Esophagus squamous epithelium (tissue), 5 donors: ENCODE measurements around the gene KAT5. TPM values are rescaled to one million over a fixed set of nuclear protein-coding genes. Genes with fewer than 3 reads are reported as not detected.

Experiments
- DNase-seq: peaks from one replicate; lab custom pipeline; 2025; lab: John Stamatoyannopoulos, UW
- H3K27ac ChIP-seq, 4 donors: fragments of 200-600 bp; sonication (generic); one replicate each; pipeline ENCODE4 v1.5.1; 2016 to 2019; ENCODE audit warnings: mild to moderate bottlenecking in 1 of 4
- H3K27me3 ChIP-seq, 4 donors: fragments of 200-600 bp; sonication (generic); 1 replicate in 3 of 4; 2 replicates in 1 of 4; pipeline versions ENCODE4 v1.5.1 to v1.6.0; 2017 to 2021; ENCODE audit warnings: antibody characterized with exemption in 1 of 4
- H3K36me3 ChIP-seq, 3 donors: fragments of 200-600 bp; sonication (generic); one replicate each; pipeline ENCODE4 v1.5.1; 2016 to 2019
- H3K4me1 ChIP-seq, 3 donors: fragments of 200-600 bp; sonication (generic); one replicate each; pipeline ENCODE4 v1.5.1; 2017 to 2019
- H3K4me3 ChIP-seq, 4 donors: fragments of 200-600 bp; sonication (generic); 1 replicate in 3 of 4; 2 replicates in 1 of 4; pipeline ENCODE4 v1.5.1; 2016 to 2019; ENCODE audit warnings: mild to moderate bottlenecking in 2 of 4, moderate library complexity in 1 of 4
- H3K9me3 ChIP-seq, 3 donors: fragments of 200-600 bp; sonication (generic); one replicate each; pipeline ENCODE4 v1.5.1; 2016 to 2019
- CTCF ChIP-seq, 6 experiments: fragments of 450-650 bp in 4 of 6; fragments of 200-600 bp in 2 of 6; sonication (generic) in 2 of 6; IDR thresholded peaks; one replicate each; pipeline ENCODE4 v1.5.1; 2016 to 2019; ENCODE audit warnings: antibody characterized with exemption in 6 of 6, mild to moderate bottlenecking in 4 of 6, moderate library complexity in 4 of 6
- POLR2A ChIP-seq, 4 donors: fragments of 450-650 bp; IDR thresholded peaks; one replicate each; pipeline ENCODE4 v1.6.1; 2017; ENCODE audit warnings: antibody characterized with exemption in 4 of 4, mild to moderate bottlenecking in 4 of 4, moderate library complexity in 3 of 4
- WGBS, 2 donors: methylation state at CpG; one replicate each; pipeline ENCODE4 v1.1.5; 2018; 5-methylcytosine and 5-hydroxymethylcytosine counted together
- intact Hi-C: fragments of 100-400 bp; cut with DNase I; formaldehyde crosslinking; loops from one replicate; pipeline ENCODE4 v1.15.0; 2022
- total RNA-seq, 4 donors: library from RNA; depleted of rRNA; stranded (reverse); fragments of >200 nt; gene quantifications; one replicate each; pipeline ENCODE4 v1.1.0, GENCODE V29; 2016
- donor health status: DM: yes; HTN: yes; CAD: no.

KAT5 gene
- total RNA-seq, 4 donors from 2014 or later, result 38.2 to 64.7 (median 51.1) TPM

GRCh38 chr11:65716302-65716701 lies 4.2 kb downstream of the KAT5 start:
- Histone ChIP-seq H3K36me3 (peaks cover 31 to 69% (median 49%) of the 10 kb centered on the region in 3 donors), H3K27me3 (no peaks in the 10 kb centered on the region), H3K9me3 (no peaks in the 10 kb centered on the region), H3K4me1 (peaks cover 24 to 66% (median 33%) of the 10 kb centered on the region in 3 donors), H3K27ac (no peak overlapping the region), H3K4me3 (no peak overlapping the region)
- TF ChIP-seq CTCF (IDR thresholded peaks at IDR 0.05) (no peak), POLR2A (IDR thresholded peaks at IDR 0.05) (no peak)
- intact Hi-C loops, result loop anchor here (10.0 kb wide), 1 partner anchor 58 kb away; no protein-coding TSS in a partner anchor
- 76 to 85% methylated on average over 5 to 7 of the region's 7 CpGs for WGBS, 2 donors
- DNase-seq, result no peak

GRCh38 chr11:65716774-65717405 lies 4.8 kb downstream of the KAT5 start:
- H3K27ac ChIP-seq, result no peak overlapping the region
- WGBS, 2 donors, result 72 to 87% methylated on average over 3 of the region's 14 CpGs
- H3K36me3 ChIP-seq, result peaks cover 31 to 69% (median 49%) of the 10 kb centered on the region in 3 donors
- H3K9me3 ChIP-seq, result no peaks in the 10 kb centered on the region
- no peak for TF ChIP-seq CTCF (IDR thresholded peaks at IDR 0.05)
- no peak for TF ChIP-seq POLR2A (IDR thresholded peaks at IDR 0.05)
- H3K27me3 ChIP-seq, result no peaks in the 10 kb centered on the region
- H3K4me1 ChIP-seq, result peaks cover 24 to 63% (median 32%) of the 10 kb centered on the region in 3 donors
- intact Hi-C loops, result loop anchor here (10.0 kb wide), 1 partner anchor 58 kb away; no protein-coding TSS in a partner anchor
- no peak for DNase-seq
- H3K4me3 ChIP-seq, result no peak overlapping the region

- TF ChIP-seq POLR2A (IDR thresholded peaks at IDR 0.05), result no peak
- TF ChIP-seq CTCF (IDR thresholded peaks at IDR 0.05), result no peak
- Histone ChIP-seq H3K36me3 (peaks cover 31 to 67% (median 49%) of the 10 kb centered on the region in 3 donors), H3K4me1 (peaks cover 20 to 58% (median 29%) of the 10 kb centered on the region in 3 donors), H3K4me3 (no peak overlapping the region), H3K27me3 (no peaks in the 10 kb centered on the region), H3K9me3 (no peaks in the 10 kb centered on the region), H3K27ac (no peak overlapping the region)
- intact Hi-C loops, result loop anchor here (10.0 kb wide), 1 partner anchor 57 kb away; no protein-coding TSS in a partner anchor
- DNase-seq, result no peak
- 66 to 69% methylated on average over 5 to 6 of the region's 6 CpGs for WGBS, 2 donors
Observed at GRCh38 chr11:65717906-65718305, 5.9 kb downstream of the KAT5 start.

- Histone ChIP-seq H3K4me3 (no peak overlapping the region), H3K9me3 (no peaks in the 10 kb centered on the region), H3K36me3 (peaks cover 31 to 61% (median 45%) of the 10 kb centered on the region in 3 donors), H3K4me1 (peaks cover 16 to 51% (median 23%) of the 10 kb centered on the region in 3 donors), H3K27me3 (no peaks in the 10 kb centered on the region), H3K27ac (no peak overlapping the region)
- intact Hi-C loops, result loop anchor here (10.0 kb wide), 1 partner anchor 56 kb away; no protein-coding TSS in a partner anchor
- no peak for DNase-seq
- TF ChIP-seq POLR2A (IDR thresholded peaks at IDR 0.05) (no peak), CTCF (IDR thresholded peaks at IDR 0.05) (no peak)
- 90% methylated on average over 4 of the region's 4 CpGs; no CpG with 5 or more reads in 1 of the 2 donors for whole genome bisulfite sequencing, 2 donors
Observed at GRCh38 chr11:65718531-65718930, 6.5 kb downstream of the KAT5 start.

GRCh38 chr11:65718964-65719492 lies 7.0 kb downstream of the KAT5 start:
- intact Hi-C loops, result loop anchor here (10.0 kb wide), 1 partner anchor 56 kb away; no protein-coding TSS in a partner anchor
- Histone ChIP-seq H3K36me3 (peaks cover 31 to 56% (median 42%) of the 10 kb centered on the region in 3 donors), H3K27ac (peak overlapping the region in 2 of 4 donors; percentile 90 to 91), H3K4me1 (peaks cover 16 to 46% (median 18%) of the 10 kb centered on the region in 3 donors), H3K27me3 (no peaks in the 10 kb centered on the region), H3K9me3 (no peaks in the 10 kb centered on the region), H3K4me3 (peak overlapping the region in 3 of 4 donors; percentile 76 to 87 (median 84))
- WGBS, 2 donors, result 32 to 71% methylated on average over 1 to 3 of the region's 10 CpGs
- no peak for TF ChIP-seq POLR2A (IDR thresholded peaks at IDR 0.05)
- no peak for TF ChIP-seq CTCF (IDR thresholded peaks at IDR 0.05)
- DNase-seq, result no peak
